ENCODE results near the gene CFAP99.
A peak's percentile ranks its signal among the peaks of the same experiment; 100 is the strongest.

Gene CFAP99

DNA sequence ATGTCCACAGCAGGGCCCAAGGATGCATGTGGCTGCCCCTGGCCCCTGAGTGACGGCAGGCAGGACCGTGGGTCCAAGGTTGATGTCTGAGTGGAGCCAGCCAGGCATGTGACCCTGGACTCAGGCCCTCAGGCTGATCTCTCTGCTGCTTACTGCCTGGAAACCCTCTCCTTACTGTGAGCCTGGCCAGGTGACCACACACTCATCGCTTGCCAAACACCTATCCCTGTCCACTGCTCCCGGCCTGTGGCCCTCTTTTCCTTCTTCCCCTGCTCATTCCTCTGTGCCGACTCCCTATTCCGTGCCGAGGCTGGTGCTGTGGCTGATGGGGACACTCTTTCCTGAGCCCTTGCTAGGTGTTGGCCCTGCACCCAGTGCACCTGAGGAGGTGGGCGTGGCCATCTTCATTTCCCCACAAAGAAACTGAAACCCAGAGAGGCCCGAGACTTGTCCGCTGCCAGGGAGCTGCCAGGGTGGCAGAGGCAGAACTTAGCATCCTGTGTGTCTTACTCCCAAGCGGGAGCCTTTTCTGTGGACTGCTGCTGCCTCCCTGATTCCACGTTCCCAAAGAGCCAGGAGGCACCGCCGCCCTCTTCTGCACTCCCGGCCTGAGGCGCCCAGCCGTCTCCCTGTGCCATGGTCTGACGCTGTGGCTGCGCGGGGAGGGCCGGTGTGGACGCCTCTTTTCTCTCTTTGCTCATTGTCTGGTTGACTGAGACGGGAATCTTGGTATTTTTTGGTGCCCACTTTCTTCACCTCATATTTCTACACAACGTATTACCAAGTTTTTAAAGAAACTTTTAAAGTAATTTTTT lies 38.9 kb downstream of the CFAP99 start:
- Mint-ChIP-seq H3K4me1 (peaks cover 6% of the 10 kb centered on the region), H3K9me3 (no peaks in the 10 kb centered on the region), H3K4me3 (no peak overlapping the region), H3K27me3 (ENCODE audit: low read depth) (peaks cover 10% of the 10 kb centered on the region), H3K27ac (no peak overlapping the region), H3K36me3 (ENCODE audit: low read depth) (no peaks in the 10 kb centered on the region)
- TF ChIP-seq, protein P1, sequence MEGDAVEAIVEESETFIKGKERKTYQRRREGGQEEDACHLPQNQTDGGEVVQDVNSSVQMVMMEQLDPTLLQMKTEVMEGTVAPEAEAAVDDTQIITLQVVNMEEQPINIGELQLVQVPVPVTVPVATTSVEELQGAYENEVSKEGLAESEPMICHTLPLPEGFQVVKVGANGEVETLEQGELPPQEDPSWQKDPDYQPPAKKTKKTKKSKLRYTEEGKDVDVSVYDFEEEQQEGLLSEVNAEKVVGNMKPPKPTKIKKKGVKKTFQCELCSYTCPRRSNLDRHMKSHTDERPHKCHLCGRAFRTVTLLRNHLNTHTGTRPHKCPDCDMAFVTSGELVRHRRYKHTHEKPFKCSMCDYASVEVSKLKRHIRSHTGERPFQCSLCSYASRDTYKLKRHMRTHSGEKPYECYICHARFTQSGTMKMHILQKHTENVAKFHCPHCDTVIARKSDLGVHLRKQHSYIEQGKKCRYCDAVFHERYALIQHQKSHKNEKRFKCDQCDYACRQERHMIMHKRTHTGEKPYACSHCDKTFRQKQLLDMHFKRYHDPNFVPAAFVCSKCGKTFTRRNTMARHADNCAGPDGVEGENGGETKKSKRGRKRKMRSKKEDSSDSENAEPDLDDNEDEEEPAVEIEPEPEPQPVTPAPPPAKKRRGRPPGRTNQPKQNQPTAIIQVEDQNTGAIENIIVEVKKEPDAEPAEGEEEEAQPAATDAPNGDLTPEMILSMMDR (IDR thresholded peaks at IDR 0.05; ENCODE audit: unreplicated experiment in 3 of 3) = no peak

DNA sequence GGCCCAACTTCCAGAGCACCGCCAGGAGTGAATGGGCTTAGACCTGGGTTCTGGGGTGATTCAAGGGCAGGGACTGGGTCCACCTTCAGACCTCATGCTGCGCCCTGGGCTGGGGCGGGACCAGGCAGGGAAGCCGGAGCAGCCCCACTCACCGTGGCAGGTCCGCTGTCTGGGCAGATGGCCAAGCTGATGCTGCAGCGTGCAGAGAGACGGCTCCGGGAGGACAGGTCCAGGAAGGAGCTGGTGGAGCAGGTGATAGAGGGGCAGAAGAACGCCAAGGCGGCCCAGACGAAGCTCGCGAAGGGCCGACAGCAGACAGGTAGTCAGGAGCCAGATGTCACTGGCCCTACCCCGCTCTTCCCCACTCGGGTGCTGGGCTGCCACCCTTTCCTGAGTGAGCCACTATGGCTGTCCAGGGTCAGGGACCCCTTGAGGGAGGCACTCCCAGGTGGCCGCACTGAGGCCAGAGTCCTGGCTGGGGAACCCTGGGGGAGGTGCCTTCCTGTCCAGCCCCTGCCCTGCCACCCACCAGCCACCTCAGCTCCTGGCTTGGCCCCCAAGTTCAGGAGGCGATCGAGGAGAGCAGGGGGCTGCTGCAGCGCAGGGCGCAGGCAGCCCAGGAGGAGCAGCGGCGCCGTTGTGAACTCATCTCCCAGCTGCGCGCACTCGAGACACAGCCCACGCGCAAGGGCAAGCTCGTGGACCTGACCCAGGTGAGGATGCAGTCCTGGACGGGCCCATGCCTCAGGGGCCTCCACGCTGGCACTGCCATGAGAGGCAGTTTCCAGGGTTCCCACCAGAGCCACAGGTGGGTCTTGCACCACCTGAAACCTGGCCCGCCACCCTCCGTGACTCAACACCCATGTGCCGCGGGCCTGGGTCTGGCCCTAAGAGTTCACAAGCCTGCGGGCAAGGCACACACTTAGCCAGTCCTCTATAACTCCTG lies 40.1 kb downstream of the CFAP99 start:
- H3K27me3 Mint-ChIP-seq (ENCODE audit: low read depth) = peaks cover 14% of the 10 kb centered on the region
- no peak overlapping the region for H3K27ac Mint-ChIP-seq
- no peak overlapping the region for H3K4me3 Mint-ChIP-seq
- peaks cover 6% of the 10 kb centered on the region for H3K4me1 Mint-ChIP-seq
- TF ChIP-seq, protein P1 (IDR thresholded peaks at IDR 0.05; ENCODE audit: unreplicated experiment in 3 of 3) = no peak
- no peaks in the 10 kb centered on the region for H3K36me3 Mint-ChIP-seq (ENCODE audit: low read depth)
- H3K9me3 Mint-ChIP-seq = no peaks in the 10 kb centered on the region

DNA sequence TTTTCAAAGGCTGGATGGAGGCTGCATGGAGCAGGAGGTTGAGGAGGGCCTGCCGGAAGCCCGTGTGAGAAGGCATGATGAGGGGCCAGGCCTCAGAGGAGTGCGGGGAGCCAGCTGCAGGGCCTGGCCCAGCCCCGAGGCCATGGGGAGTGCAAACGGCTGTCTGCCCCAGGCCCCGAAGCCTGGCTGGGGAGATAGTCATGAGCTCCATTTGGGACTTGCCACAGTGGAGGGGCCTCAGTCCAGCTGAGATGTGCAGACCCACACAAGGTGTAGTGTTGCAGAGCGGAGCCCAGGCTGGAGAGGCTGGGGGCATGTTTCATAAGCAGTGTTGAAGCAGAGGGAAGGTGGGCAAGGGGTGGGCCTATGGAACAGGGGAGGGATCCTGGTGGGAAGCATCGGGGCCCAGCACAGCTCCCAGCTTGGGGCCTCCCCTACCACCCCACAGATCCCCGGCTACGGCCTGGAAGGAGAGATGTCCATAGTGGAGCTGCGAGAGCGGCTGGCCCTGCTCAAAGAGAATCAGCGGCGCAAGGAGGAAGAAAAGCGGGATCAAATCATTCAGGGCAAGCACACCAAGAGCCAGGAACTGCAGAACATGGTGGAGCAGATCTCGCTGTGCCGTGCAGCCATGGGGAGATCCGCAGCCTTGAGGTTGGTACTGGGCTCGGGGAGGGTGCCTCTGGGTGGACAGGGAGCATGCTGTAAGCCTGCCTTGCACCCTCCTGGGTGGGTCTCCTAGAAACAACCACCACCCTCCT lies 41.0 kb downstream of the CFAP99 start:
- H3K36me3 Mint-ChIP-seq (ENCODE audit: low read depth) = no peaks in the 10 kb centered on the region
- peaks cover 6% of the 10 kb centered on the region for H3K4me1 Mint-ChIP-seq
- H3K4me3 Mint-ChIP-seq = peak overlapping the region in 1 of 3 experiments; percentile 28
- TF ChIP-seq, protein P1 (IDR thresholded peaks at IDR 0.05; ENCODE audit: unreplicated experiment in 3 of 3) = no peak
- peaks cover 15% of the 10 kb centered on the region for H3K27me3 Mint-ChIP-seq (ENCODE audit: low read depth)
- H3K9me3 Mint-ChIP-seq = no peaks in the 10 kb centered on the region
- no peak overlapping the region for H3K27ac Mint-ChIP-seq

DNA sequence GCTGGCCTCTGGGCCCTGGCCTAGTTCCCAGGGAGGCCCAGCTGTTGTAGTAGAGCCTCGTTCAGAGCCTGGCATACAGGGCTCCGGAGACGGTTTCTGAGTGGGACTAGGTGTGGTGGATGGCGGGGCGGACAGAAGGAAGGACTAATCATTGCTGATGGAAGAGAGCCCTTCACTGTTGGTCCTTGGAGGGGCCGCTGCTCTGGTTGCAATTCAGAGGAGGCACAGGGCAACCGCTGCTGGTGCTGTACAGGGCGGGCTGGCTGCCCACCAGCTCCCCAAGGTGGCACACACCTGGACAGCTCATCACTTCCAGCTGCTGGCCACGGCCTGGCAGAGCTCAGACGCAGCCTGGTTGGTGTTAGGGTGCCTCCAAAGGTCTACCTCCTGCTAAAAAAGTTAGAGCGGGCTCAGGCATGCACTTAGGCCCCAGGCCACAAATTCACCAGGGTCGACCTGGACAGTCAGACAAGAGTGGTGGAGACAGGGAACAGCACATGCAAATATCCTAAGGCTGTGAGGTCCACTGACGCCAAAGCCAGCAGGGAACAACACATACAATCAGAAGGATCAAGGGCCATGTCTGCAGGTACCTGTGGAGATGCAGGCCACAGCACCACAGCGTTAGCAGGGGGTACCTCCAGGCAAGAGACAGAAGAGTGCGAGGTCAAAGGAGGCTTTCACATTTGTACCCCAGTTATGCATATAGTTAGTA lies 42.6 kb downstream of the CFAP99 start:
- Mint-ChIP-seq H3K4me3 (peak overlapping the region; percentile 79 to 81 (median 79)), H3K27me3 (ENCODE audit: low read depth) (peaks cover 15% of the 10 kb centered on the region), H3K27ac (peak overlapping the region in 2 of 3 experiments; percentile 3 to 44), H3K9me3 (no peaks in the 10 kb centered on the region), H3K4me1 (peaks cover 6% of the 10 kb centered on the region), H3K36me3 (ENCODE audit: low read depth) (no peaks in the 10 kb centered on the region)
- TF ChIP-seq, protein P1 (IDR thresholded peaks at IDR 0.05; ENCODE audit: unreplicated experiment in 3 of 3) = no peak

All from nephron (organoid).